ENCODE data around the gene IKZF1. TPM values are rescaled to one million over a fixed set of nuclear protein-coding genes. Genes with fewer than 3 reads are reported as not detected.

Gene IKZF1
- polyA plus RNA-seq, 2 donors: 1.0 to 1.1 TPM

- Histone ChIP-seq H3K9me3 (ENCODE audit: control insufficient read depth in 2 of 2, insufficient read depth in 1 of 2, low read depth in 1 of 2, low read length in 1 of 2) (no peaks in the 10 kb centered on the region), H3K4me1 (ENCODE audit: control insufficient read depth in 2 of 2, insufficient read depth in 2 of 2, low read length in 1 of 2) (peaks cover 4 to 7% of the 10 kb centered on the region in 2 donors), H3K27ac (ENCODE audit: low read depth in 2 of 2, low read length in 1 of 2) (no peak overlapping the region), H3K4me3 (ENCODE audit: low read depth in 1 of 2, low read length in 2 of 2) (no peak overlapping the region), H3K27me3 (ENCODE audit: control insufficient read depth in 1 of 2, insufficient read depth in 2 of 2, low read length in 2 of 2) (no peaks in the 10 kb centered on the region), H3K36me3 (ENCODE audit: control insufficient read depth in 2 of 2, insufficient read depth in 2 of 2, low read length in 1 of 2) (no peaks in the 10 kb centered on the region)
- whole genome bisulfite sequencing, 2 donors: 89 to 93% methylated on average over 15 of the region's 15 CpGs
Measured at GRCh38 chr7:50376056-50376820, 71.7 kb downstream of the IKZF1 start.

- peaks cover 4% of the 10 kb centered on the region in 2 donors for H3K4me1 ChIP-seq (ENCODE audit: control insufficient read depth in 2 of 2, insufficient read depth in 2 of 2, low read length in 1 of 2)
- WGBS, 2 donors: 93 to 95% methylated on average over 9 of the region's 9 CpGs
- no peaks in the 10 kb centered on the region for H3K27me3 ChIP-seq (ENCODE audit: control insufficient read depth in 1 of 2, insufficient read depth in 2 of 2, low read length in 2 of 2)
- H3K36me3 ChIP-seq (ENCODE audit: control insufficient read depth in 2 of 2, insufficient read depth in 2 of 2, low read length in 1 of 2): no peaks in the 10 kb centered on the region
- no peaks in the 10 kb centered on the region for H3K9me3 ChIP-seq (ENCODE audit: control insufficient read depth in 2 of 2, insufficient read depth in 1 of 2, low read depth in 1 of 2, low read length in 1 of 2)
- no peak overlapping the region for H3K4me3 ChIP-seq (ENCODE audit: low read depth in 1 of 2, low read length in 2 of 2)
- H3K27ac ChIP-seq (ENCODE audit: low read depth in 2 of 2, low read length in 1 of 2): no peak overlapping the region
Measured at GRCh38 chr7:50377356-50377755, 72.8 kb downstream of the IKZF1 start.

GRCh38 chr7:50379082-50379481, 74.6 kb downstream of the IKZF1 start:
- WGBS, 2 donors: 35 to 49% methylated on average over 10 of the region's 10 CpGs
- Histone ChIP-seq H3K4me1 (ENCODE audit: control insufficient read depth in 2 of 2, insufficient read depth in 2 of 2, low read length in 1 of 2) (peaks cover 0 to 4% of the 10 kb centered on the region in 2 donors), H3K36me3 (ENCODE audit: control insufficient read depth in 2 of 2, insufficient read depth in 2 of 2, low read length in 1 of 2) (no peaks in the 10 kb centered on the region), H3K27me3 (ENCODE audit: control insufficient read depth in 1 of 2, insufficient read depth in 2 of 2, low read length in 2 of 2) (no peaks in the 10 kb centered on the region), H3K27ac (ENCODE audit: low read depth in 2 of 2, low read length in 1 of 2) (no peak overlapping the region), H3K4me3 (ENCODE audit: low read depth in 1 of 2, low read length in 2 of 2) (no peak overlapping the region), H3K9me3 (ENCODE audit: control insufficient read depth in 2 of 2, insufficient read depth in 1 of 2, low read depth in 1 of 2, low read length in 1 of 2) (no peaks in the 10 kb centered on the region)

GRCh38 chr7:50379539-50379938, 75.0 kb downstream of the IKZF1 start:
- peaks cover 0 to 4% of the 10 kb centered on the region in 2 donors for H3K4me1 ChIP-seq (ENCODE audit: control insufficient read depth in 2 of 2, insufficient read depth in 2 of 2, low read length in 1 of 2)
- H3K27me3 ChIP-seq (ENCODE audit: control insufficient read depth in 1 of 2, insufficient read depth in 2 of 2, low read length in 2 of 2): no peaks in the 10 kb centered on the region
- H3K36me3 ChIP-seq (ENCODE audit: control insufficient read depth in 2 of 2, insufficient read depth in 2 of 2, low read length in 1 of 2): no peaks in the 10 kb centered on the region
- no peak overlapping the region for H3K4me3 ChIP-seq (ENCODE audit: low read depth in 1 of 2, low read length in 2 of 2)
- H3K9me3 ChIP-seq (ENCODE audit: control insufficient read depth in 2 of 2, insufficient read depth in 1 of 2, low read depth in 1 of 2, low read length in 1 of 2): no peaks in the 10 kb centered on the region
- 81 to 92% methylated on average over 1 of the region's 1 CpG for WGBS, 2 donors
- H3K27ac ChIP-seq (ENCODE audit: low read depth in 2 of 2, low read length in 1 of 2): no peak overlapping the region

DNA sequence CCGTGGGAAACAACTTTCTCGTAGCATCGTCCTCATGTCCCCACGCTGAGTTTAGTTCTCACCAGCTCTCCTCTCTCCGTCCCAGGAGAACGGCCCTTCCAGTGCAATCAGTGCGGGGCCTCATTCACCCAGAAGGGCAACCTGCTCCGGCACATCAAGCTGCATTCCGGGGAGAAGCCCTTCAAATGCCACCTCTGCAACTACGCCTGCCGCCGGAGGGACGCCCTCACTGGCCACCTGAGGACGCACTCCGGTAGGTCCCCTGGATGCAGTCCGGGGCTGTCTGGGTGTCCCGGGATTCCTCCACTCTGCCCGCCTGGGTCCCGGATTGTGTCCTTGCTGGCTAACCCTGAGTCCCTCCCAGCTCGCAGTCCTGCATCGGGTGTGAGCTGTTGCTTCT, 77.9 kb downstream of the IKZF1 start:
- Histone ChIP-seq H3K9me3 (ENCODE audit: control insufficient read depth in 2 of 2, insufficient read depth in 1 of 2, low read depth in 1 of 2, low read length in 1 of 2) (no peaks in the 10 kb centered on the region), H3K4me3 (ENCODE audit: low read depth in 1 of 2, low read length in 2 of 2) (no peak overlapping the region), H3K27me3 (ENCODE audit: control insufficient read depth in 1 of 2, insufficient read depth in 2 of 2, low read length in 2 of 2) (no peaks in the 10 kb centered on the region), H3K4me1 (ENCODE audit: control insufficient read depth in 2 of 2, insufficient read depth in 2 of 2, low read length in 1 of 2) (peaks cover 0 to 4% of the 10 kb centered on the region in 2 donors), H3K27ac (ENCODE audit: low read depth in 2 of 2, low read length in 1 of 2) (no peak overlapping the region), H3K36me3 (ENCODE audit: control insufficient read depth in 2 of 2, insufficient read depth in 2 of 2, low read length in 1 of 2) (no peaks in the 10 kb centered on the region)
- WGBS, 2 donors: 88 to 92% methylated on average over 21 of the region's 21 CpGs

GRCh38 chr7:50387351-50387750, 82.8 kb downstream of the IKZF1 start:
- Histone ChIP-seq H3K36me3 (ENCODE audit: control insufficient read depth in 2 of 2, insufficient read depth in 2 of 2, low read length in 1 of 2) (no peaks in the 10 kb centered on the region), H3K4me1 (ENCODE audit: control insufficient read depth in 2 of 2, insufficient read depth in 2 of 2, low read length in 1 of 2) (no peaks in the 10 kb centered on the region), H3K9me3 (ENCODE audit: control insufficient read depth in 2 of 2, insufficient read depth in 1 of 2, low read depth in 1 of 2, low read length in 1 of 2) (no peaks in the 10 kb centered on the region), H3K27me3 (ENCODE audit: control insufficient read depth in 1 of 2, insufficient read depth in 2 of 2, low read length in 2 of 2) (no peaks in the 10 kb centered on the region), H3K4me3 (ENCODE audit: low read depth in 1 of 2, low read length in 2 of 2) (no peak overlapping the region), H3K27ac (ENCODE audit: low read depth in 2 of 2, low read length in 1 of 2) (no peak overlapping the region)
- 82% methylated on average over 11 of the region's 11 CpGs for WGBS, 2 donors

DNA sequence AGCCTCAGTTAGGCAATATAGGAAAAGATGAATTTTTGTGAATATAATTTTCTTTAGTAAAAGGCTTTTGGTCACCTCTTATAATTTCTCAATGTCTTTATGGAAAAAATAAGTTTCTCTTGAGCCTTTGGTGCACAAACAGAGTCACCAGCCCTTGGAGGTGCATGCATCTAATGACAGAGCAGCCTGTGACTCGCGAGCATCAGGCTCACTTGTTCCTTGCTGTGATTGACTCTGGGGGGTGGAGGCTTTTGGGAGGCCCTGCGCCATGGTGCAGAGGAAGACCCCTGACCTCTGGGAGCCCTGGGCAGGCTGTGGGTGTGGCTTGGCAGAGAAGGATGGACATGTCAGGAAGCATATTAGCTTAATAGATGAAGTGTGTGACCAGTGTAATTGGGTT, 85.4 kb downstream of the IKZF1 start:
- WGBS, 2 donors: 84 to 87% methylated on average over 3 of the region's 3 CpGs
- Histone ChIP-seq H3K27ac (ENCODE audit: low read depth in 2 of 2, low read length in 1 of 2) (no peak overlapping the region), H3K9me3 (ENCODE audit: control insufficient read depth in 2 of 2, insufficient read depth in 1 of 2, low read depth in 1 of 2, low read length in 1 of 2) (no peaks in the 10 kb centered on the region)

DNA sequence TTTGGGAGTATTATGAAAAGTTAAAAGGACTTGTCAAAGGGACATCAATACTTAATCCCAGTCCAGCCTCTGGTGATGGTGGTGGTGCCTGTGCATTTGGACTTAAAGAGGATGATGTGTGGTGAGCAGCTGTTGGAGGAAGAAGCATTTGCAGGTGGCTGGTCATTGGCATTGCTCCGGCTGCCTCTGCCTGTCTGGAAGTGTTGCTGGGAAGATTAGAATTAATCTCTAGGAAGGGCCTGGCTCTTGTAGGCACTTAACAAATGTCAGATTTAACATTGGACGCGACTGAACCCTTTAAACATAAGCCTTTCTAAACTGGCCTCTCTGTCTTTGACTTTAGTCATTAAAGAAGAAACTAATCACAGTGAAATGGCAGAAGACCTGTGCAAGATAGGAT, 86.9 kb downstream of the IKZF1 start:
- WGBS, 2 donors: 76 to 87% methylated on average over 3 of the region's 3 CpGs
- Histone ChIP-seq H3K27ac (ENCODE audit: low read depth in 2 of 2, low read length in 1 of 2) (no peak overlapping the region), H3K9me3 (ENCODE audit: control insufficient read depth in 2 of 2, insufficient read depth in 1 of 2, low read depth in 1 of 2, low read length in 1 of 2) (no peaks in the 10 kb centered on the region), H3K4me1 (ENCODE audit: control insufficient read depth in 2 of 2, insufficient read depth in 2 of 2, low read length in 1 of 2) (peaks cover 0 to 3% of the 10 kb centered on the region in 2 donors), H3K4me3 (ENCODE audit: low read depth in 1 of 2, low read length in 2 of 2) (no peak overlapping the region), H3K27me3 (ENCODE audit: control insufficient read depth in 1 of 2, insufficient read depth in 2 of 2, low read length in 2 of 2) (no peaks in the 10 kb centered on the region), H3K36me3 (ENCODE audit: control insufficient read depth in 2 of 2, insufficient read depth in 2 of 2, low read length in 1 of 2) (no peaks in the 10 kb centered on the region)

More for the DNA sequence above, 85.4 kb downstream of the IKZF1 start:
- no peak overlapping the region for H3K4me3 ChIP-seq (ENCODE audit: low read depth in 1 of 2, low read length in 2 of 2)
- H3K36me3 ChIP-seq (ENCODE audit: control insufficient read depth in 2 of 2, insufficient read depth in 2 of 2, low read length in 1 of 2): no peaks in the 10 kb centered on the region
- no peaks in the 10 kb centered on the region for H3K27me3 ChIP-seq (ENCODE audit: control insufficient read depth in 1 of 2, insufficient read depth in 2 of 2, low read length in 2 of 2)
- H3K4me1 ChIP-seq (ENCODE audit: control insufficient read depth in 2 of 2, insufficient read depth in 2 of 2, low read length in 1 of 2): peaks cover 0 to 3% of the 10 kb centered on the region in 2 donors

GRCh38 chr7:50393076-50393475, 88.6 kb downstream of the IKZF1 start:
- Histone ChIP-seq H3K4me3 (ENCODE audit: low read depth in 1 of 2, low read length in 2 of 2) (no peak overlapping the region), H3K36me3 (ENCODE audit: control insufficient read depth in 2 of 2, insufficient read depth in 2 of 2, low read length in 1 of 2) (no peaks in the 10 kb centered on the region), H3K27me3 (ENCODE audit: control insufficient read depth in 1 of 2, insufficient read depth in 2 of 2, low read length in 2 of 2) (no peaks in the 10 kb centered on the region), H3K9me3 (ENCODE audit: control insufficient read depth in 2 of 2, insufficient read depth in 1 of 2, low read depth in 1 of 2, low read length in 1 of 2) (no peaks in the 10 kb centered on the region), H3K27ac (ENCODE audit: low read depth in 2 of 2, low read length in 1 of 2) (no peak overlapping the region), H3K4me1 (ENCODE audit: control insufficient read depth in 2 of 2, insufficient read depth in 2 of 2, low read length in 1 of 2) (peaks cover 0 to 3% of the 10 kb centered on the region in 2 donors)
- 53 to 71% methylated on average over 1 of the region's 1 CpG for WGBS, 2 donors
